WI38 (cell line): ENCODE results near the gene ZNRD2.
"Not testable (repeated sequence)": the region's sequence is repeated elsewhere in the genome, so short reads cannot be mapped to it uniquely, and the experiment has no call there.

ENCODE experiments used
- H3K4me3 ChIP-seq: 2 replicates; pipeline ENCODE4 v1.5.1; 2011; ENCODE audit warnings: low read depth, mild to moderate bottlenecking, control low read depth, low read length
- CTCF ChIP-seq: IDR thresholded peaks from 2 replicates; pipeline ENCODE4 v1.5.1; 2012; ENCODE audit warnings: low read depth, mild to moderate bottlenecking, control low read depth, low read length

ZNRD2 gene

GRCh38 chr11:65569973-65570918, at the start of gene ZNRD2:
TSS of gene ZNRD2 (plus strand) at chr11:65570477. CDS start at chr11:65570492, 15 bp downstream.
- TF ChIP-seq CTCF: no peak

GRCh38 chr11:65521777-65522521, 48.3 kb upstream of the ZNRD2 start:
- not testable (repeated sequence) for H3K4me3 ChIP-seq

More at GRCh38 chr11:65569973-65570918, at the start of gene ZNRD2:
- peak within 1 kb of the TSS; percentile 77 for H3K4me3 ChIP-seq

GRCh38 chr11:65522718-65523630, 47.3 kb upstream of the ZNRD2 start:
- not testable (repeated sequence) for H3K4me3 ChIP-seq

- not testable (repeated sequence) for H3K4me3 ChIP-seq
Measured at GRCh38 chr11:65523631-65523968, 46.7 kb upstream of the ZNRD2 start.

GRCh38 chr11:65524014-65524740, 46.1 kb upstream of the ZNRD2 start:
- peak overlapping the region; percentile 41 for H3K4me3 ChIP-seq
- TF ChIP-seq CTCF: no peak

- H3K4me3 ChIP-seq: peak within 1 kb of the TSS; percentile 91
Measured at GRCh38 chr11:65524741-65525545, 45.3 kb upstream of the ZNRD2 start, which contains the start of gene SCYL1. TSS of gene SCYL1 (plus strand) at chr11:65525083. CDS start at chr11:65525154, 71 bp downstream.

More at GRCh38 chr11:65524741-65525545, 45.3 kb upstream of the ZNRD2 start, which contains the start of gene SCYL1:
- no peak for TF ChIP-seq CTCF
